ENCODE data around the gene TMEM72. TPM values are rescaled to one million over a fixed set of nuclear protein-coding genes. Genes with fewer than 3 reads are reported as not detected.

The TMEM72 gene
- total and polyA plus RNA-seq, 2 donors (not counting 3 experiments of a cell fraction or from before 2014, with no cell fraction given), result not detected

DNA sequence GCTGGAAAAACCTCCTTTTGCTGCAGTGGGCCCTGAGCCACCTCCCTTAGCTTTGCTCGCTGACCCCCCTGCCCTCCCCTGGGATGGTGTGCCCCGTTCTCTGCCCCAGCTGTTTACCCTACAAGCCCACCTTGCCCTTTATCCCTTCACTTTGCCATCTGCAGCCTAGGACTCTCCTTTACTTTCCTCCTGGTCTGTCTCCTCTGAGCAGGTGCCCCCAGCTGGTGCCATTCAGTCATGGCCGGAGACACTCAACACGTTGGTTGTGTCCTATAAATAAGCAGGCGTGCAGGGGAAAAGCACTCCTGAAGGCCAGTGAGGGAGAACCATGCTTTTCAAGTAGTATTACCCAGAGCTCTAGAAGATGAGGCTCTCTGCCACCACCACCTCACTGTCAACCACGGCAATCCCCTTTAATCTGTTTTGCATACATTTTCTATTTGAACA is 54.5 kb downstream of the TMEM72 start:
- Histone ChIP-seq H3K9me3 (replicated peaks; ENCODE audit: control insufficient read depth, insufficient read depth, low read length) (no peaks in the 10 kb centered on the region), H3K4me3 (replicated peaks in 1 of 3; ENCODE audit: insufficient read depth in 1 of 3, low read depth in 1 of 3, low read length in 3 of 3) (no peak overlapping the region), H4K20me1 (replicated peaks; ENCODE audit: control insufficient read depth, extremely low read depth, insufficient read depth, low read length) (no peaks in the 10 kb centered on the region), H3K4me2 (ENCODE audit: insufficient read depth, low read length) (no peak overlapping the region), H3K9ac (replicated peaks; ENCODE audit: extremely low read depth, insufficient read depth, low read length) (no peak overlapping the region), H3K36me3 (ENCODE audit: control insufficient read depth in 2 of 2, extremely low read depth in 1 of 2, insufficient read depth in 2 of 2, low read length in 2 of 2) (no peaks in the 10 kb centered on the region), H3K4me1 (ENCODE audit: control insufficient read depth, extremely low read depth, insufficient read depth, low read length) (no peaks in the 10 kb centered on the region), H3K27ac (ENCODE audit: insufficient read depth, low read depth, low read length) (no peak overlapping the region), H3K27me3 (ENCODE audit: control insufficient read depth in 2 of 2, insufficient read depth in 2 of 2, low read length in 2 of 2) (no peaks in the 10 kb centered on the region), H3K9me1 (replicated peaks; ENCODE audit: control insufficient read depth, extremely low read depth, insufficient read depth, low read length) (no peaks in the 10 kb centered on the region), H2AFZ (ENCODE audit: low read depth, low read length) (no peak overlapping the region), H3K79me2 (ENCODE audit: control insufficient read depth, insufficient read depth, low read length) (no peaks in the 10 kb centered on the region)
- no TSS peak for BruUV-seq (replicated peaks)
- dilution Hi-C loops (cut with MboI; ENCODE audit: extremely low pct_ligation_motif_present, low sequenced_read_pairs), result no loop called here
- no peak for TF ChIP-seq POLR2A (IDR thresholded peaks at IDR 0.05; ENCODE audit: low read depth, low read length)
- no peak for TF ChIP-seq MYC (IDR thresholded peaks at IDR 0.05; ENCODE audit: low read depth, low read length)
- TF ChIP-seq, protein P1, sequence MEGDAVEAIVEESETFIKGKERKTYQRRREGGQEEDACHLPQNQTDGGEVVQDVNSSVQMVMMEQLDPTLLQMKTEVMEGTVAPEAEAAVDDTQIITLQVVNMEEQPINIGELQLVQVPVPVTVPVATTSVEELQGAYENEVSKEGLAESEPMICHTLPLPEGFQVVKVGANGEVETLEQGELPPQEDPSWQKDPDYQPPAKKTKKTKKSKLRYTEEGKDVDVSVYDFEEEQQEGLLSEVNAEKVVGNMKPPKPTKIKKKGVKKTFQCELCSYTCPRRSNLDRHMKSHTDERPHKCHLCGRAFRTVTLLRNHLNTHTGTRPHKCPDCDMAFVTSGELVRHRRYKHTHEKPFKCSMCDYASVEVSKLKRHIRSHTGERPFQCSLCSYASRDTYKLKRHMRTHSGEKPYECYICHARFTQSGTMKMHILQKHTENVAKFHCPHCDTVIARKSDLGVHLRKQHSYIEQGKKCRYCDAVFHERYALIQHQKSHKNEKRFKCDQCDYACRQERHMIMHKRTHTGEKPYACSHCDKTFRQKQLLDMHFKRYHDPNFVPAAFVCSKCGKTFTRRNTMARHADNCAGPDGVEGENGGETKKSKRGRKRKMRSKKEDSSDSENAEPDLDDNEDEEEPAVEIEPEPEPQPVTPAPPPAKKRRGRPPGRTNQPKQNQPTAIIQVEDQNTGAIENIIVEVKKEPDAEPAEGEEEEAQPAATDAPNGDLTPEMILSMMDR (IDR thresholded peaks at IDR 0.05; ENCODE audit: extremely low read depth in 1 of 2, insufficient read depth in 1 of 2, low read depth in 1 of 2, low read length in 2 of 2), result no peak
- TF ChIP-seq, protein P2, sequence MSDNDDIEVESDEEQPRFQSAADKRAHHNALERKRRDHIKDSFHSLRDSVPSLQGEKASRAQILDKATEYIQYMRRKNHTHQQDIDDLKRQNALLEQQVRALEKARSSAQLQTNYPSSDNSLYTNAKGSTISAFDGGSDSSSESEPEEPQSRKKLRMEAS (IDR thresholded peaks at IDR 0.05; ENCODE audit: insufficient read depth, insufficient read length), result no peak
- no peak for TF ChIP-seq FOS (IDR thresholded peaks at IDR 0.05; ENCODE audit: borderline replicate concordance, insufficient read depth, low read length)
- no peak for TF ChIP-seq EZH2 (IDR thresholded peaks at IDR 0.05; ENCODE audit: borderline replicate concordance, low read depth, low read length, severe bottlenecking)
- TF ChIP-seq GATA2 (IDR thresholded peaks at IDR 0.05; ENCODE audit: insufficient read depth, insufficient read length, low read depth, low read length), result no peak
- TF ChIP-seq JUN (IDR thresholded peaks at IDR 0.05; ENCODE audit: borderline replicate concordance, insufficient read depth, insufficient read length, low read depth), result no peak
- TF ChIP-seq POLR2AphosphoS5 (IDR thresholded peaks at IDR 0.05; ENCODE audit: insufficient read depth, low read depth, low read length), result no peak
- intact Hi-C loops (cut with micrococcal nuclease), result no loop called here
- ChIA-PET CTCF (interaction anchor here (0.8 to 1.8 kb wide), 7 partner anchors 10 to 37 kb away, joined by 3 to 8 read pairs (median 3); partner anchors contain the start of genes DEPP1 and ZNF22), POLR2A (interaction anchor here (1.9 kb wide), 1 partner anchor 13 kb away, joined by 8 read pairs; the partner anchor contains the start of gene DEPP1)
- DNase-seq (ENCODE audit: low read depth, low spot score) (no peak), FAIRE-seq (no peak)
